SH-SY5Y (cell line): ENCODE data around the gene KCTD3.

Experiments
- GATA2 ChIP-seq: IDR thresholded peaks from 2 replicates; pipeline ENCODE4 v1.6.1; 2011; ENCODE audit warnings: mild to moderate bottlenecking, low read depth, low read length
- GATA3 ChIP-seq: IDR thresholded peaks from 2 replicates; pipeline ENCODE4 v1.6.1; 2011; ENCODE audit warnings: low read depth, mild to moderate bottlenecking, low read length, moderate library complexity

GRCh38 chr1:215665215-215665614 is 98.1 kb downstream of the KCTD3 start:
- no peak for TF ChIP-seq GATA2
- TF ChIP-seq GATA3: no peak
